Measurements from ENCODE around the gene MYEOV.

Gene MYEOV

DNA sequence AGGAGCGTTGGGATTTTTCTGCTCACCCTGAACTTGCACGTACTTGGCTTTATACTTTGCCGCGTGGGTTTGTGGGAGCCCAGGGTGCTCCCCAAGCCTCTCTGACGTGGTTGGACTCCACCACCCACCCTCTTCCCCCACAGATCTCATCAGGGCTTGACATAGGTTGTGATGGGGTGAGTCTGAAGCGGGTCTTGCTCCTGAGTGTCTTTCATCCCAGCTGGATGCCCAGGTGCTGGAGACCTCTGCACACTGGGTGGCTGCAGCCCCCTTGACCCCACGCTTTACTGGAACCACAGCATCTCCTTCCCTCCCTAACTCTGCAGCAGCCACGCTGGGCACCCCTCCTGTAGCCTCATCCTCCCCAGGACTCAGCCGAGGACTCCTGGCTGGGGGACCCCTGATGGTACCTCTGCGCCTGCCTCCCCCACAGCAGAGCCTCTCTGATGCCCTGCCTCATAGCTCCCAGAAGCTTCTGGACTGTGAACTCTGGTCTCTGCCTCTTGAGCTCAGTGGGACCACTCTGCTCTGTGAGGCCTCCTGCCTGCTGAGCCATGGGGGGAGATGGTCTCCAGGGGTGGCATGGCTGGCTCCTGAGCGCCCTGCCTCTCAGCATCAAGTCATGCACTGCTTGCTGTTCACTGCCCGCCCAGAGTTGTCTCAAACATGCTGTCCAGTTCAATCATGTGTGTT is 45.2 kb downstream of the MYEOV start:
- DNase-seq (ENCODE audit: low read depth in 2 of 2, low spot score in 1 of 2) = no peak

DNA sequence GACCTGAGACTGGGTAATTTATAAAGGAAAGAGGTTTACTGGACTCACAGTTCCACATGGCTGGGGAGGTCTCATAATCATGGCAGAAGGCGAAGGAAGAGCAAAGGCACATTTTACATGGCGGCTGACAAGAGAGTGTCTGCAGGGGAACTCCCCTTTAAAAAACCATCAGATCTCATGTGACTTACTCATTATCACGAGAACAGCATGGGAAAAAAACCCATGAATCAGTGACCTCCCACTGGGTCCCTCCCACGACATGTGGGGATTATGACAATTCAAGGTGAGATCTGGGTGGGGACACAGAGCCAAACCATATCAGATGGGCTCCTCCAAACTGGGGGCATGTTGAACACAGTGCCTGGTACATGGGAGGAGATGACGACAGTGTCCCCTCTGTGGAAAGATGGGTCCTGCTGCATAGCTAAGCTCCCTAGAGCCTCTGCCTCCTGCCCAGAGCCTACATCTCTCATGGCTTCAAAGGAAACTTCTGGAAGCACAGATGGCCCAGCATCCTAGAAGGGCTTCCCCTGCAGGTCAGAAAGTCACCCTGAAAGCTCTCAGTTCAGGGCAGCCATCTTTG is 46.1 kb downstream of the MYEOV start:
- DNase-seq (ENCODE audit: low read depth in 2 of 2, low spot score in 1 of 2) = peak in 1 of 2 donors; percentile 24

DNA sequence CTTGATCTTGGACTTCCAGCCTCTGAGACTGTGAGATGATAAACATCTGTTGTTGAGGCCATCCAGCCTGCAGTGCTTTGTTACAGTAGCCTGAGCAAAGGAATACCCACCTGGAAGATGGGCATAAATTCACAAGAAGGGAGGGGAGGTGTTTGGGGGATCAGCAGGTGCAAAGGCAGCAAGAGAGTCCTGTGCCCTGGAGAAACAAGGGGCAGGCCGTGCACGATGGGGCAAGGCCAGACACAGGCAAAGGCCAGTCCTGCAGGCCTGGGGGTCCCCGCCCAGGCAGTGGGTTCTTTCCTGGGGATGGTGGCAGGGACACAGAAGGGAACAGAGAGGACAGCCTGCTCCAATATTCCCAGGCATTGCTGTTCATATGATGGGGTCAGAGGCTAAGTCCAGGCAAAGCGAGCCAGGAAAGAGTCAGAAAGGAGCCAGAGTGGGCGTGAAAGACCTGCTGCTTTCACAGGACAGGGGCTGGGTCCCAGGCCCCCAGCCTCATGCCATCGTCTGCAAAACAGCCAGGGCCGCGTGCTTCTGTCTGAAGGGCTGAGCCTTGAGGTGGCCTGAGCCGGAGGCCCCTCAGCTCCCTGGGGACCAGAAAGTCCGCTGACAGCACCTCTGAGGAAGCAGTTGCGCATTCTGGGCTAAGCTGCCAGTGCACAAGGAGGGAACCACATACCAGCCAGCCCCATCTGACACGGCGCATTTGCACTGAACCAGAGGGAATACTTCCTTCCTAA is 48.8 kb downstream of the MYEOV start:
- no peak for DNase-seq (ENCODE audit: low read depth in 2 of 2, low spot score in 1 of 2)

DNA sequence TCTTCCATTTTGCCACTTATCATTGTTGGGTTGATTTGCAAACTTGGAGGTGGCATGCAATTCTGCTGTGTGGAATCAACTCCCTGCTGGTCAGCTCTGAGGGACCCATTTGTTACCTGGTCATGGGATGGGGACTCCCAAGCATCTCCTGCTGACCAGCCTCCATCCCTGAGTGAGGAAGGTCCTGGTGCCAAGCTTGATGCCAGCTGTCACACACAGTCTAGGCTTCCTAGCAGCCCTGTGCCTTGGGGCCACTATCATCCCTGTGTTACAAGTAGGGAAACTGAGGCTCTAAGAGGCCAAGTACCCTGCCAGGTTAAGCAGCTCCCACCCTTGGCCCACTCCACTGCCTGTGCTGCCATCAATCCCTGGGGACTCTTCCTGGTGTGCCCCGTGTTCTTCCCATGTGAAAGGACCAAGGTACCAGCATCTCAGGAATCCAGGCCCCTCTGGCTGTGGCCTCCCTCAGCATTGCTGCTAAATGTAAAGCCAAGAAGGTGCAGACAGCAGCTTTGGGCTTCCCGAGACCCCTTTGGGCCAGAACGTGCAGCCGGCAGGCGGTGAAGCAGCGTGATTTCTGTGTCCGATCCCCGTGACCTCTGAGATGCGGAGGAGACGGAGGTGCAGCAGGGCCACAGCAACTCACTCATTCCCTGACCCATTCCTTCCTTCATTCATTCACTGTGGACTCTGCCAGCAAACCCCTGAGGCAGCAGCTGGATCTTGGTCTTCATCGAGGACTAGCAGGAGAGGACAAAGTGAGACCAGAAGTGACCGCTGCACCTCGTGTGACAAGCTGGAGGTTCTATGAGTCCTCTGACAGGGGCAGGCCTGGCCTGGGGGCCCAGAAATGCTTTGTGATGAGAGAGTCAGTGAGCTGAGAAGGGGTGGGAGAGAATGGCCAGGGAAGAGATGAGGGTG is 49.7 kb downstream of the MYEOV start:
- DNase-seq (ENCODE audit: low read depth in 2 of 2, low spot score in 1 of 2) = no peak

DNA sequence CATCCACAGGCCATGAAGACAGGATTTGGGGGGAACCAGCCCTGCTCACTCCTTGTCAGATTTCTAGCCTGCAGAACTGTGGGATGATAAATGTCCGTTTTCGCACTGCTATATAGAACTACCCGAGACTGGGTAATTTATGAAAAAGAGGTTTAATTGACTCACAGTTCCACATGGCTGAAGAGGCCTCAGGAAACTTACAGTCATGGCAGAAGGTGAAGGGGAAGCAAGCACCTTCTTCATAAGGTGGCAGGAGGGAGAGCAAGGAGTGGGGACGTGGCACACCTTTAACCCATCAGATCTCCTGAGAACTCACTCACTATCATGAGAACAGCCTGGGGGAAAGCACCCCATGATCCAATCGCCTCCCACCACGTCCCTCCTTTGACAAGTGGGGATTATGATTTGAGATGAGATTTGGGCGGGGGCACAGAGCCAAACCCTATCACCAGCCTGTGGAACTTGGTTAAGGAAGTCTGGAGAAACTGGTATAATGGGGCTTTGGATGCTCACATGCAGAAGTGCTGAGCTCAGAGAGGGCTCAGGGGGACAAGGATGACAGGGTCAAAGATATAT is 50.7 kb downstream of the MYEOV start:
- DNase-seq (ENCODE audit: low read depth in 2 of 2, low spot score in 1 of 2) = no peak
